Endothelial cell of umbilical vein (primary cell): ENCODE measurements around the gene CKS1B. TPM values are rescaled to one million over a fixed set of nuclear protein-coding genes. Genes with fewer than 3 reads are reported as not detected.

Source experiments
- BruUV-seq: library from RNA; stranded (reverse); fragments of 400-500 nt; replicated peaks from 2 replicates; lab custom pipeline; 2021; lab: Mats Ljungman, UMichigan
- CTCF ChIA-PET: fragments of 300-600, 350-600 bp; sonication (Branson Sonifier 250); formaldehyde crosslinking; loops from one replicate; lab custom pipeline; 2021; ENCODE audit warnings: antibody characterized with exemption, inconsistent platforms; lab: Charles Lee
- POLR2A ChIA-PET: fragments of 300-600, 350-600 bp; sonication (Branson Sonifier 250); formaldehyde crosslinking; loops from one replicate; lab custom pipeline; 2021; ENCODE audit warnings: antibody characterized with exemption, inconsistent platforms; lab: Charles Lee
- DNase-seq: peaks from one replicate; pipeline ENCODE4 v3.0.0-alpha.2; 2011; ENCODE audit warnings: low read depth, low spot score
- FAIRE-seq: peaks from 2 replicates; lab custom pipeline; 2011; peaks lifted over from hg19 to GRCh38; lab: Jason Lieb, UNC
- H2AFZ ChIP-seq: 2 replicates; pipeline ENCODE4 v1.6.0; 2012; ENCODE audit warnings: low read depth, low read length, control low read depth, inconsistent platforms
- H3K27ac ChIP-seq: 2 replicates; pipeline ENCODE4 v1.5.1; 2011; ENCODE audit warnings: low read depth, mild to moderate bottlenecking, control low read depth, low read length, moderate library complexity; ENCODE audit not compliant: insufficient read depth
- H3K27me3 ChIP-seq, 2 experiments: 2 replicates each; pipeline versions ENCODE4 v1.6.0 to v1.6.1; 2011; ENCODE audit warnings: low read length in 2 of 2, mixed read lengths in 1 of 2; ENCODE audit not compliant: control insufficient read depth in 2 of 2, insufficient read depth in 2 of 2
- H3K36me3 ChIP-seq, 2 experiments: 2 replicates in 1 of 2; 3 replicates in 1 of 2; pipeline ENCODE4 v1.5.1; 2011; ENCODE audit warnings: low read length in 2 of 2, mild to moderate bottlenecking in 1 of 2, moderate library complexity in 1 of 2; ENCODE audit not compliant: control insufficient read depth in 2 of 2, insufficient read depth in 2 of 2; ENCODE audit errors: extremely low read depth in 1 of 2
- H3K4me1 ChIP-seq: 3 replicates; pipeline ENCODE4 v1.5.1; 2011; ENCODE audit warnings: mild to moderate bottlenecking, low read length; ENCODE audit not compliant: control insufficient read depth, insufficient read depth; ENCODE audit errors: extremely low read depth
- H3K4me2 ChIP-seq: 2 replicates; pipeline ENCODE4 v1.6.1; 2011; ENCODE audit warnings: low read length, control low read depth, mixed read lengths; ENCODE audit not compliant: insufficient read depth
- H3K4me3 ChIP-seq, 3 experiments: fragments of 200-600 bp in 1 of 3; sonication (generic), shearing (Covaris generic) in 1 of 3; replicated peaks in 1 of 3; 2 replicates each; pipeline ENCODE4 v1.5.1; 2011 to 2016; ENCODE audit warnings: control low read depth in 3 of 3, low read length in 3 of 3, mild to moderate bottlenecking in 2 of 3, inconsistent platforms in 1 of 3, low read depth in 1 of 3, moderate library complexity in 1 of 3; ENCODE audit not compliant: insufficient read depth in 1 of 3
- H3K79me2 ChIP-seq: 2 replicates; pipeline ENCODE4 v1.6.0; 2012; ENCODE audit warnings: low read length, inconsistent platforms; ENCODE audit not compliant: control insufficient read depth, insufficient read depth
- H3K9ac ChIP-seq: replicated peaks from 2 replicates; pipeline ENCODE3; 2011; ENCODE audit warnings: low read length, control low read depth; ENCODE audit not compliant: insufficient read depth; ENCODE audit errors: extremely low read depth
- H3K9me1 ChIP-seq: replicated peaks from 3 replicates; pipeline ENCODE4 v1.6.0; 2011; ENCODE audit warnings: mild to moderate bottlenecking, low read length; ENCODE audit not compliant: control insufficient read depth, insufficient read depth; ENCODE audit errors: extremely low read depth
- H3K9me3 ChIP-seq: replicated peaks from 2 replicates; pipeline ENCODE4 v1.5.1; 2012; ENCODE audit warnings: low read length, inconsistent platforms; ENCODE audit not compliant: control insufficient read depth, insufficient read depth
- H4K20me1 ChIP-seq: replicated peaks from 2 replicates; pipeline ENCODE3; 2011; ENCODE audit warnings: mild to moderate bottlenecking, low read length; ENCODE audit not compliant: control insufficient read depth, insufficient read depth; ENCODE audit errors: extremely low read depth
- CTCF ChIP-seq, 2 donors: IDR thresholded peaks; 1 replicate in 1 of 2; 2 replicates in 1 of 2; pipeline ENCODE4 v1.5.1; 2011; ENCODE audit warnings: low read length in 2 of 2, mild to moderate bottlenecking in 2 of 2, moderate library complexity in 2 of 2, control low read depth in 1 of 2, inconsistent platforms in 1 of 2, low read depth in 1 of 2; ENCODE audit not compliant: insufficient read depth in 1 of 2; ENCODE audit errors: extremely low read depth in 1 of 2
- EZH2 ChIP-seq: IDR thresholded peaks from 2 replicates; pipeline ENCODE4 v1.6.1; 2012; ENCODE audit warnings: borderline replicate concordance, low read depth, mild to moderate bottlenecking, moderate library complexity, low read length, inconsistent platforms; ENCODE audit not compliant: severe bottlenecking
- JUN ChIP-seq: IDR thresholded peaks from 2 replicates; pipeline ENCODE4 v1.6.1; 2011; ENCODE audit warnings: borderline replicate concordance, low read depth; ENCODE audit not compliant: insufficient read length, insufficient read depth
- POLR2A ChIP-seq: IDR thresholded peaks from 2 replicates; pipeline ENCODE4 v1.6.1; 2012; ENCODE audit warnings: low read depth, mild to moderate bottlenecking, control low read depth, low read length
- dilution Hi-C: fragments of 300-500 bp; cut with MboI; formaldehyde crosslinking; loops from one replicate; pipeline ENCODE4 v1.15.0; 2019; ENCODE audit warnings: low sequenced_read_pairs; ENCODE audit not compliant: extremely low pct_ligation_motif_present
- intact Hi-C: fragments of 100-400 bp; cut with micrococcal nuclease; formaldehyde crosslinking; loops from one replicate; pipeline ENCODE4 v1.10.0; 2022
- polyA plus RNA-seq, 4 experiments: library from polyadenylated mRNA; depleted of rRNA in 3 of 4; stranded (reverse) in 3 of 4; unstranded in 1 of 4; fragments of >200 nt; gene quantifications; 2 replicates each; pipeline versions ENCODE4 v1.2.1 to v1.2.3, GENCODE V29; 2011 to 2012; ENCODE audit warnings: missing spikeins in 1 of 4
- total RNA-seq: library from RNA; stranded (reverse); gene quantifications from 2 replicates; pipeline ENCODE4 v1.2.3, GENCODE V29; 2021
- TF ChIP-seq, protein P1 (sequence below): IDR thresholded peaks from 2 replicates; pipeline ENCODE4 v1.6.1; 2011; ENCODE audit not compliant: insufficient read depth, insufficient read length

CKS1B gene
- total and polyA plus RNA-seq, 2 donors (not counting 3 experiments of a cell fraction or from before 2014, with no cell fraction given), result 126 to 280 TPM

DNA sequence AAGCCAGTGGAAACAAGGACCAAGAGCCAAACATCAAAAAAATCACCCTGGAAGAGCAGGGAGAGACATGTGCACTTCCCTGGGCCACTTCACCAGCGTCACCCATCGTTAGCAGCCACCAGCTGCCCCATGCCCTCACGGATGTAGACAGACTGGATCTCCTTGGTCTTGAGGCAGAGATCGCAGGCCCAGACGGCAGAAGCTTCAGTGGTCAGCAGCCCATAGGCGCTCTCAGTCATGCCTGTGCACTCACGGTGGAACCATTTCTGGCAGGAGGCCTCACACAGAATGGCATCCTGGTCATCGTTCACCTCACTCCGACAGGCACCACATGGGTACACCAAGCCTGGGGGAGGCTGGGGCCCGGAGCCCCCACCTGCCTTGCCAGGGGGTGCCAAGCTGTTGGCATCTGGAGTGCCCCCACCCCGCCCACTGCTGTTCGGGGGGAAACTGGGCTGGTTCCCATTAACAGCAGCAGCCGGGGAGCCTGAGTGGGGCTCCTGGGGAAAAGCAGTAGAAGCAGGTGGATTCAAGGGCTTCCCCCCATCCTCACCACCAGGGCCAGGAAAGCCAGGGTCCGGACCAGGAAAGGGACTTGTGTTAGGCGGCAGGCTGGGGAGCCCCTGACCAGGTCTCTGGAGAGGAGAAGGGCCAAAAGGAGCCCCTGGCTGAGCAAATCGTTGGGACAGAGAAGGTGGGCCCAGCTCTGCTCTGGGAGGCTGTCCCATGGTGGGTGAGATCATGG, 15.6 kb upstream of the CKS1B start:
- TF ChIP-seq, protein P1, sequence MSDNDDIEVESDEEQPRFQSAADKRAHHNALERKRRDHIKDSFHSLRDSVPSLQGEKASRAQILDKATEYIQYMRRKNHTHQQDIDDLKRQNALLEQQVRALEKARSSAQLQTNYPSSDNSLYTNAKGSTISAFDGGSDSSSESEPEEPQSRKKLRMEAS, result no peak
- TF ChIP-seq POLR2A (no peak), CTCF (IDR thresholded peaks at IDR 0.05; ENCODE audit: extremely low read depth in 1 of 2, insufficient read depth in 1 of 2, low read depth in 1 of 2, low read length in 2 of 2) (no peak), JUN (no peak), EZH2 (no peak)
- DNase-seq, result no peak
- H3K27ac ChIP-seq, result no peak overlapping the region
- H3K9me1 ChIP-seq, result no peaks in the 10 kb centered on the region
- no peak overlapping the region for H3K9ac ChIP-seq
- H3K4me2 ChIP-seq, result no peak overlapping the region
- intact Hi-C loops, result no loop called here
- H3K27me3 ChIP-seq, result no peaks in the 10 kb centered on the region
- H3K4me3 ChIP-seq, result no peak overlapping the region
- no peaks in the 10 kb centered on the region for H4K20me1 ChIP-seq
- ChIA-PET CTCF (interaction anchor here (1.2 to 1.4 kb wide), 2 partner anchors 15 to 59 kb away, joined by 3 to 4 read pairs; no protein-coding TSS in a partner anchor), POLR2A (no interaction called here)
- H3K36me3 ChIP-seq, result peaks cover 0 to 17% of the 10 kb centered on the region in 2 experiments
- FAIRE-seq, result no peak
- no TSS peak for BruUV-seq
- dilution Hi-C loops, result no loop called here
- H2AFZ ChIP-seq, result no peak overlapping the region
- peaks cover 33% of the 10 kb centered on the region for H3K4me1 ChIP-seq
- peaks cover 9% of the 10 kb centered on the region for H3K79me2 ChIP-seq
- H3K9me3 ChIP-seq, result no peaks in the 10 kb centered on the region
